LoVo (cell line): ENCODE measurements around the gene TMA7B.
"Not testable (repeated sequence)": the region's sequence is repeated elsewhere in the genome, so short reads cannot be mapped to it uniquely, and the experiment has no call there.

Experiments
- DNase-seq: peaks from one replicate; pipeline ENCODE4 v3.0.0-alpha.2; 2016; ENCODE audit warnings: low spot score

The TMA7B gene

DNA sequence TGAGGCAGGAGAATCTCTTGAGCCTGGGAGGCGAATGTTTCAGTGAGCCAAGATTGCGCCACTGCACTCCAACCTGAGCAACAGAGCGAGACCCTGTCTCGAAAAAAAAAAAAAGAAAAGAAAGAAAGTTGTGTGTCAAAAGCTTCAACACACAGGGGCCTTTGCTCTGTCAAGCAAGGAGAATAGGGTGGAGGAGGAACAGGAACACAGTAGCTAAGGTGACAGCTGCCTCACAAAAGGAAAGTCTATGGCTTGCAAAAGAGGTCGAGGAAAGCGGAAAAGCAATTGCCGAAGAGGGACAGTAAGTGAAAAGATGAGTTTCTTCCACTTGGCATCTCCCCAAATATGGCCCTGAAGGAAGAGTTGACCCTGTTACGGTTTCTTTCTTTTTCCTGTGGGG, 26.5 kb upstream of the TMA7B start:
- DNase-seq = no peak

DNA sequence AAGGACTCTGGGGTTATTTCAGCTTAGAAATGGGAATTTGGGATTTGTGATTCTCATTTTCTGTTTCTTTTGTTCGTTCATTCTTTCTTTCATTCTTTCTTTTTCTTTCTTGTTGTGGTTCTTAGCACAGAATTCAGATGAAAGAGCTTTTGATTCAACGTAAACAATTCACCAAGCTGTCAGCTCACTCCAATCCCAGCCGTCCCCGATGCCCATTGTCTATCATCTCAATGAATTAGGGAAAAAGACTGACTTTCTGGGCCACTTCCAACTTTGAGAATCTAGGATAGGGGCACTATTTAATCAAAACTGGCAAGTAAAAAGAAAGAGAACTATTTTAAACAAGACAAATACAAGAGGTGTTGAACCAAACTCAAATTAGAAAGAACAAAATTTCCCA, 25.1 kb upstream of the TMA7B start:
- no peak for DNase-seq

DNA sequence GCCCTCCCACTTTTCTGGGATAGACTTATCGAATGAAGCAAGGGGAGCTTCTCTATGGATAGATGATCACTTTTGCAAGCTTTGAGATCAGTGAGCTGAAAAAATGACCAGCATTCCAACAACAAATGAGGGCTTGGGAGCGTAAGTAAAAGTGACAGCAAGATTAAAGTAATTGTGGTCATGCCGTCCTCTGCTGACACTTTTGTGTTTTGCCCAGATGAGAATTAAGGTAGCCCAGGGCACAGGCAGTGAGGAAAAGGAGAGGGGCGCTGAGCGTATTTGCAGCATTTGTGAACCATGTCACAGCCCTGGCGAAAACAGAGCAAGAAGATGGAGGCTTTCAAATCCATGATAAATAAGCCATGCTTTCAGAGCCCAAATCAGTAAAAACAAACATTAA, 24.6 kb upstream of the TMA7B start:
- no peak for DNase-seq

DNA sequence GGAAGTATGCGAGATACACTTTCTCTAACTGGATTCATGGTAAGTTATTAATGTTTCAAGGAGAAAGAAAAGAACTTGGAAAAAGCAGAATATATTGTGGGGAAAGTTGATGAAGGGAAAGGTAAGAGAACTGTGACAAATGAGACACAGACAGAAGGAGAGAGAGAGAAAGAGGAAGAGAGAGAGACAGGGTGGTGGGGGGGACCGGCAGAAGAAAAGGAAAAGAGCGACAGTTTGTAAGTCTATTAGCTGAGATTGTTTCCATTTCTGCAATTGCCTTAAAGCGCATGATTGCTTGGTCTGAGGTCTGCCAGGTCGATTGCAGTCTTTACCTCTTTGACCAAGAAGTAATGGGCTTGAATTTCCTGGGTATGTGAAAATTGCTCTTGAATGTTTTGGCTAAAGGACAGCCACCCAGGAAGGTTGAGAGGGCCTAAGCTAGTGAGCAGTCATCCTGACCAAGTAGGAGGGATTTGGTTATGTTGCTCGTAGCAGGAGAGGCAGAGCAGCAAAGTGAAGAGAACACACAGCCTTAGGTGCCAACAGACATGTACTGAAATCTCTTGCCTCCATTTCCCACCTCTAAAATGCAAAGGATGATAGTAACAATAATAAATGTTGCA, 23.6 kb upstream of the TMA7B start:
- no peak for DNase-seq

DNA sequence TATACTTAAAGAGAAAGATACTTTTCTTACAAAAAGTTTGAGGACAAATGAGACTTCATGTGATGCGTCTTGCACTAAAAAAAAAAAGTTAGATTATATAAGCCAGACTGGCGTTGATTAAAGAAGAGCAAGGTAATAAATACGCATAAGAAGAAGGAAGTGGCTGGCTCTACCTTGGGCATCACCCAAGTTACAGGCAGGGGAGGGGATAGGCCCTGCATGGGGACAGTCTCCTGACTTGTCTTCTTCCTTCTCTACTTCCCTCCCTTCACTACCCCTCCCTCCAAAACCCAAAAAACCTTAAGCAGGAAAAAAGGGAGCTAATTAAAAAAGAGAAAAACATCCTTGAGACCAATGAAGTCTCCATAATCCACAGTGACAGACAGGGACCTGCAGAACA, 22.3 kb upstream of the TMA7B start:
- no peak for DNase-seq

DNA sequence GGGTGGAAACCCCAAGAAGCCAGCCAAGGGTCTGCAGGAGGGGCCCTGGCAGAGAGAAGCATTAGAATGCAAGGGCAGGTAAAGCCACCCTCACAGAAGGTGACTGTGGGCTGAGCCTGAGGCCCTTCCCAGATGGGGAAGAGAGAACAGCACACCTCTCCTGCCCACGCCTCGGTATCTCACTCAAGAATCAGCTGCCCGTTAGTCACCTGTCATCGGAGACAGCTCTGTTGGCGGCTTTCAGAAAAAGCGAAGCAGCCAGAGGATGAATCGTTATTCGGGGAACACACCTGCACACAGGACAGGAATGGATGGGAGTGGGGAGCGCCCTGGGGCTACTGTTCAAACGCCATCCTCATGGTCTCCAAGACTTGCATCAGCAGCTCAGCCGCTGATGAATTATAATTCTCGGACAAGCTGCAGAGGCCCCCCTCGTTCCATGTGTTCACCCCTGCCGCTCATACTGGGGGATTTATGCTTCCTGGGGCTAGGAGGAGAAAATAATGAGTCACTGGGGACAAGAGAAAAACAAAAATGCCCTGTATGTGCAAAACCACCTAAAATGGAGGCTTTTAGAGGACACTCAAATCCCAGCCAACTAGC, 21.6 kb upstream of the TMA7B start:
- DNase-seq = no peak

DNA sequence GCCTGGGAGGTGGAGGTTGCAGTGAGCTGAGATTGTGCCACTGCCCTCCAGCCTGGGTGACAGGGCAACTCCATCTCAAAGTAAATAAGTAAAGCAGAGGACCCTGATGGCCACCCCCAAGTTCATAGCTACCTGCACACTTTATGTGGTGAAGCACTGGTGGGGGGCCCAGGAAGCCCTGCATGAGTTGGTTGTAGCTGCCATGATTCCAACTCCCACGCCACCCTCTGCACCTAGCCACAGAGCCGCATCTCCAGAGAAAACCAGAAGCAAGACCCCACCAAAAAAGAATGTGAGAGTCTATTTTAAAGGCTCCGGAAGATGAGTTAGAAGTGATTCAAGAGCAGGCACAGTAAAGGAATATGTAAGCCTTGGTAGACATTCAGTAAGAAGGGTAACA, 20.4 kb upstream of the TMA7B start:
- DNase-seq = no peak

DNA sequence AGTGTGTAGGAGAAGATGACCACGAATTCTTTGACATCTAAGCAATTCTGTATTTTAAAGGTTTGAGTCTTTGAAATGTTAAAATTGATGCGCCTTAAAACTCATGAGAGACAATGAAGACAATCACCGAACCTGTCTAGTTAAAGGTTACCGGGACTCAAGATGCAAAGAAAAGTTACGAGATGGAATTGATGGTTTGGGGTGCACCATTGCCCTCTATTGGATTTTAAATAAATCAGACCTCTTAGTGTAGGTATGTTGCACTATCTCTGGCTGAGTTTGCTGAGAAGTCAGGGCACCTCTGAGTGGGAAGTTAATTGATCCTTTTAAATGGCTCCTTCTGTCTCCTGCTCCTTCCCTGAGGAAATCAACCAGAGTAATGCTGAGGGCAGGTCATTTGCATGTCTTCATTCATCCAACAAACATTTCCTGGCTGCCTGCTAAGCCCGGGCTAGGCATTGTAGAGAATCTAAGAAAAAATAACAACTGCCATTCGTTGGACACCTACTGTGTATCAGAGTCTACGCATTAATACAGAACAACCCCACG, 19.4 kb upstream of the TMA7B start:
- DNase-seq = no peak

DNA sequence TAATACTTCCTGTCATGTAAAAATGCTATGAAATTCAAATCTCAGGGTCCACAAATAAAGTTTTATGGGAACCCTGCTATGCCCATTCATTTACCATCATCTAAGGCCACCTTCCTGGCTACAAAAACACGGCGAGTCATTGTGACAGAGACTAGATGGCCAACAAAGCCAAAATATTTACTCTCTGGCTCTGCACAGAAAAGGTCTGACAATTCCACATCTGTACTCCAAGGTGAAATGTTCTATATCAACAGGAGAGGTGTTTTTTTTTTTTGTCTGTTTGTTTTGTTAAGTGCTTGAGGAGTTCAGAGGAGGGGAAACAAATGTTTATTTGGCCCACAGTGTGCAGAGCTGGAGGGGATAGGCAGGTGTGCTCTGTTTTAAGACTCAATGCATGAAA, 18.6 kb upstream of the TMA7B start:
- no peak for DNase-seq

DNA sequence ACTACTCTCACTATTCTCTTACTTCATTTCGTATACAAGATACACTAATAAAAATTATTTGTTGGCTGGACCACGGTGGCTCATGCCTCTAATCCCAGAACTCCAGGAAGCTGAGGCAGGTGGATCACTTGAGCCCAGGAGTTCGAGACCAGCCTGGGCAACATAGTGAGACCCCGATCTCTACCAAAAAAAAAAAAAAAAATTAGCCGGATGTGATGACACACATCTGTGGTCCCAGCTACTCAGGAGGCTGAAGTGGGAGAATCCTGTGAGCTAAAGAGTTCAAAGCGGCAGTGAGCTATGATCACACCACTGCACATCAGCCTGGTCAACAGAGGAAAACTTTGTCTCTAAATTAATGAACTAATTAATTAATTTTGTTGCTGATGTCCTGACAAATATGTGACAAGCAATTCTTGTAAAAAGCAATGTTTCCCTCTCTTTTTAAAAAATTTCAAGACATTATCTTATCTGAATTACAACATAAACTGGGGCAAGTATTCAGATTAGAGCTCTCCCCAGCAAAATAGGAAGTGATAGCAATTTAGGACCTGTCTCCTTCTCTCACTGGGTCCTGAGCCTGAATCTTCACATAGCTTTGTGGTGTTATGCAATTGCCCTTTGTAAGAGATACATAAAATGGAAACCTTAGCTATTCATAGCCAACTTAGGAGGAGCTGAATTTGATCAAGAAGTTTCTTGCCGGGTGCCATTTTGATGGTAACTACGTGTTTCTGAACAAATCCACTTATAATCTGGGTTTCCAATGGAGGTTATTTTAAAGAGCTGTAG, 17.6 kb upstream of the TMA7B start:
- DNase-seq = no peak

DNA sequence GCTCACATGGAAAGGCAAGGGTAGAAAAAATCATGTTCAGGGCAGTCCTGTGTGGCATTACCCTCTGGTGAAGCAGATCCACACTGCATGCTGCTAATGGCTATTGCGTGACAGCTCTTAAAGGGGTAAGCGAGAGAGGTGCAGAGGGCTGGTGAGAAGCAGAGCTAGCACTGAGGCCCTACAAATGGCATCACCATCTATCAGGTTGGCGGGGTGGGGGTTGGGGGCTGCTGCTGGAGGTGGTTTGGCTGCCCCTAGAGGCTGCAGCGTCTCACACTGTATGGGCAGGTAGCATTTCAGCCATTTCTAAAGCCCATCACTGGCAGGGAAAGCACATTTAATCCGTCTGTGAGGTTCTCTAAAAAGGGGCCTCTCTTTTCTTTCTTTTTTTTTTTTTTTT, 16.9 kb upstream of the TMA7B start:
- no peak for DNase-seq

DNA sequence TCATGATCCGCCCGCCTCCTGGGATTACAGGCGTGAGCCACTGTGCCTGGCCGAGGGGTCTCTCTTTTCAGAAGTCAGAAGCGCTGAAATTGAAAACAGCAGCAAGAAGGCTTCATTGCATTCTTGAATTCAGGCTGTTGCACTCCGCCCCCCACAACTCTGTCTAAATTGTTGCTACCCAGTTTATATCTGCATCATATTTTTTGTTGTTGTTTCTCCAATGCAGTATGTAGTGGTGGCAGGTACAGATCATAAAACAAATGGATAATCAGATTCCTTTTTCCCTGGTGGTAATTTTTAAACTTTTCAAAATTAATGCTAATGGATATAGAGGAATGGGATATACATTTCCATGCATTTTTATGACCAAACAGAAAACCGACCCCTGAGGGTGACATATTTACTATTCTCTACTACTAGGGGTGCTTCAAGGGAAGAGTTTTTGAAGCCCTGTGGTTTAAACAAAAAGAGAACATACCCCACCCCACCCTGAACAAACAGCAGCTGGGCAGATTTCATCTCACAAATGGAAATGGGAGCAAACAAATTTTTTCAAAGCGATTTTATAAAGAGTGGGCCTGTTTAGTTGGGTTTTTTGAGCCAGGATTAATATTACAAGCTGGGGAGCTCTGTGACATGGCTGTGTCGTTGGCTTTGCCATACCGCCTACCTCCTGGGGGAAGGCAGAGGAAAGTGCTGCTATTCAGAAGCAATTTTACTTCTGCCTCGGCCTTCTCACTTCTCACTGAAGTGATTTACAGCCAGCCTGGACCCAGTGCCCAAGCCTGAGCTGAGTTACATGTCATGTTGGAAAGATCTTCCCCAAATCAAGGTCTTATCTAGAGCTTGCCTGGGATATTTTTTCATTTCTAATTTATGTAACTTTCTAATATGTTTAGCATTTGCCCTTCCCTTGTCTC, 16.0 kb upstream of the TMA7B start:
- DNase-seq = no peak

DNA sequence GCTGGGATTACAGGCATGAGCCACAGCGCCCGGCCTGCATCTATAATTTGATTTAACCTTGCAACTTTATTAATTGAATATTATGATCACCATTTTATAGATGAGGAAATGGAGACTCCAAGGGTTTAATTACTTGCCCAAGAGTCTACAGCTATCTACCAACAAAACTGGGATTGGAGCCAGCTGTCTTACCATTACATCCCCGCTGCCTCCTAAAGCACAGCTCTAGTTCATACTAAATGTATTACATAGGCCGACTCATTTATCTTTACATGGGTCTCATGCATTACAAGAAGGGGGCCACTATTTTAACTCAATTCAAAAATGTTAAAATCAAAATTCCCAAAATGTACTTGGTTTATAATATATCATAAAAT, 14.1 kb upstream of the TMA7B start:
- no peak for DNase-seq

DNA sequence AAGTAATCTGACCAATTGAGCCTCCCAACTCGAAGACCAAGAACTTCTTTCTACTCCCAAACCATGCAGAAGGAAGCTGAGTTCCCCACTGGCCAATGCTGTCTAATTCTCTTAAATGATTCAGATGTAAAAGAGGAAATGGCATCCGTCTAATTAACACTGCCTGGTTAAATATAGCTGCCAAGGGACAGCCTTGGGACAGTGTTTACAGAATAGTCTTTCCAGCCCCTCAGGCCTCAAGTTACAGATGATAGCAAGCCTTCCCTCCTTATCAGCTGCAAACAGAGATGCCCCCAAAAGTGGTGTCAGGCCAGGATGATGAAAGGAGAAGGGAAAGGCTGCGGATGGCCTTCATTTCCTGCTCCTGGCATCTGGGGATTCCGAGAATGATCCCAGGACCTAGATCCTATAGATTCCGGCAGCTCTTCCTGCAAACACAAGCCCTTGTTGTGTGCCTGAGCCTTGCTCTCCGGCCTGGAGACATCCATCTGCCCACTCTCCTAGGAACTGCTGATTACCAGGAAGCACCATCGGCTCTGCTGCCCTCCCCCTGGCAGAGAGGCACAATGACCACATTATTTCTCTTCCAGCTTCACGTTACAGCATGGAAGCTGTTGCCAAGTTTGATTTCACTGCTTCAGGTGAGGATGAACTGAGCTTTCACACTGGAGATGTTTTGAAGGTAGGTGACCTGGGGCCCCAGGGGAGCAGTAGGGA, 13.5 kb upstream of the TMA7B start:
- DNase-seq = no peak

DNA sequence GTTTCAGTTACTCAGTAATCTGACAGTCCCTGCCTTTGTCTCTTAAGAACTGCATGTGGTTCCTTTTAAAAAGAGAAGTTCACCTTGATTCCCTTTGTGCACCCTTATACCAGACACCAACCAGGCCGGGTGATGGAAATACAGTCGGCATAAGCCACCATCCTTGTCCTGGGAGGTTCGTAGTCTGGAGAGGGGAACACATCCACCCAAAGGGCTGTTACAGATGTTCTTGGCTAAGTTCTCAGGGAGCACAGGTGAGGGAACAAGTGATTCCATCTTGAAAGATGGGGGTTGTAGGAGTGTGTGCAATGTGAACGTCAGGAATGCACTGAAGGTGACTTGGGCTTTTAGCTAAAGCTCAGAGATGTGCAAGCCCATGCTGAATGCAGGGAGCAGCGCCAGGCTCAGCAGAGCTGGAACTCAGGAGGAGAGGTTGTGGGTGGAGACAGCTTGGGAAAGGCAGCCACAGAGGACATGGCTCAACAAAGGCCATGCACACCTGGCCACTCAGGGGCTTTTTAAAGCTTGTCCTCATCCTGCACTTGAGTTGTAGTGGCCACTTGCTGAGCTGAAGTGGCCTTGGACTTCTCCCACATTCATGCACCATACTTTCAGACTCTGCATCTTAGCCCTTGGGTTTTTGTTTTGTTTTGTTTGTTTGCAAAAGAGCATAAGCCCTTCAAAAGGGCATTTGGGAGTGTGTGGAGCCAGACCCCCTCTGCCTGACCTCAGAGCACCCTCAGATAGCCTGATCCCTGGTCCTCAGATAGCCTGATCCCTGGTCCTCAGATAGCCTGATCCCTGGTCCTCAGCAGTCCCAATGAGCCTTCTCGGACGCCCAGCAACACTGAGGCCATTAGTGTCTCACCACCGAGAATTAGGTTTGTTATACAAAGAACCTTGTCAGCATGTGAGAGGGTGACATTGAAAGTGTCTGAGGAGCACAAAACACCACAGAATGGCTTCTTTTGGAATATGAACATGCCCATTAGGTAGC, 12.7 kb upstream of the TMA7B start:
- no peak for DNase-seq

DNA sequence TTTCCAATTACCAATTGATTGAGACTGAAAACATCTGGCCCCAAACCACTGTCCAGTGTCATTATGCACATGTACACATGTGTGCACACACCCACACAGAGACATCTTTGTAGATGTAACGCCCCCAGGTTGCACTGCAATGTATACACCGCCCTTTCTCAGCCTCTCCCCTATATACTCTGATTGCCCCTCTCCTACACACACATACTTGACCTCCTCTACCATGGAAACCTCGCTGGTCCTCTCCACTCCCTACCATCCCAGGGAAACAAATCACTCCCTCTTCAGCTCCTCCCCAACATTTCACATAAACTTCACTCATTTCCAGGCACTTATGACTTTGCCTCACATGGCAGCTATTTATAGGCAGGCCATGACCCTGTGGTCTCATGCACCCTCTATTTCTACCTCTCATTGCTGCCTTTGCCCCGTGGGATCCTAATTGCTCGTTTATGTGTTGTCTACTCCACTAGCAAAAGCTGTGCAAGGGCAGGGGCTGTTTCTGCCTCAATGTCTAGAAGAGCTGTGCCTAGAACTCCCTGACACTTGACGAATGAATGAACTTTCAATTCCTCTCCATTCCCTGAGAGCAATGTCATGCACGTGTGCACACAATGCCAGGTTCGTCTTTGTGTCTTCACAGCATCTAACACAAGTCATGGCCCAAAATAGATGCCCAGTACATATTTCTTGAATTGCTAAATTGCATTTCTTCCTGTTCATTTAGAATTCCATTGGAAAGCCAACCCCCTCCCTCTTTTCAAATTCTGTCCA, 10.0 kb upstream of the TMA7B start:
- no peak for DNase-seq

DNA sequence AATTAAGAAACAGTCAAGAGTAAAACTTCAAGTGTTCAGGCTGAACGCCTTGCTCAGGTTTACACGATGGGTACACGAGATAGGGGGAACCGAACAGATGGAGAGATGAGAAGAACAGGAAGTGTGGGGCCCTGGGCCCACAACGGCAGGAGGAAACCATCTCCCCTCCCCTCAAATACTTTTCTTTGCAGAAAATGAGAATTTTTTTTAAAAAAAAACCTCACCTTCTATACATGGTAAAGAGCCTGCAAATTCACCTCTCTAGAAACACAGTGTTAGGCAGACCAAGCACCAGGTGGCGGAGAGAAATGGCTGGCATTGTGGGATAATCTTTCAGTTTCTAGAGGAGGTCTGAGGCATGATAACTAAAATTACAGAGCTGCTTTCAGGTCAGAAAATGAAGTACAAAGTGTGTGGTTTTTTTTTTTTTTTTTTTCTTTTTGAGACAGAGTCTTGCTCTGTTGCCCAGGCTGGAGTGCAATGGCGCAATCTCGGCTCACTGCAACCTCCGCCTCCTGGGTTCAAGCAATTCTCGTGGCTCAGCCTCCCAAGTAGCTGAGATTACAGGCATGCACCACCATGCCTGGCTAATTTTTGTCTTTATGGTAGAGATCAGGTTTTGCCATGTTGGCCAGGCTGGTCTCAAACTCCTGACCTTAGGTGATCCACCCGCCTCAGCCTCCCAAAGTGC, 8.4 kb upstream of the TMA7B start:
- DNase-seq = not testable (repeated sequence)

DNA sequence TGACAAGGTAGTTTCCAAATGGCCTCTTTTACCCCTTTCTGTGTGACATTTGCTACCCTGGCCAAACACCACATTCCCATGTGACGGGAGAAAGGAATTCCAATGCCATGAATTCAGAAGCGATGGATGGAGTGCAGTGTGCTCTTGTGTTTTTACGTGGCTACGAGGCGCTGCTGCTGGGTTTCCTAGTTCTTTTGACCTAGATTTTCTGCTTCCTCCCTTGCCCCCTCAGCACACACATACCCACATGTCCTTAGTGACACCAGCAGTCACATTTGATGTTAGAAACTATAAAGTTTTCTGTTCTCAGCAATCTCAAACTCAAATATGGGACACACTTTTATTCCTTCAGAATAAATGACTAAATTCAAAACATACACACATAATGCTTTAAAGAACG, 7.8 kb upstream of the TMA7B start:
- DNase-seq = no peak

DNA sequence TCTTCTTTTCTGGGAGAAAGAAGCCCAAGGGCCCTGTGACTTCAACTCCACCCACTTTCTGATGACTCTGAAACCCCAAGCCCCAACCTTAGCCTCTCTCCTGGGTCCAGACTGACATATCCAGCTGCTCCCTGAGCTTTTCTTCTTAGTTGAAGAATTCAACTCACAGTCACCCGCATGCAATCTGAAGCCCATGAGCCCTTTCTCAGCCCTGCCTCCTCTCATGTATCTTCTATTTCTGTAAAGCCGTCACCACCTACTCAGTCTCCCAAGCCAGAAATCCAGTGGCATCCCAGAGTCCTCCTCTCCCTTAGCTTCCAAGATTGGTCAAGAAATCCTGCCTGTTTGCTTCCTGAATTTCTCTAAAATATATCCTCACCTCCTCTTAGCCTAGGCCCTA, 7.1 kb upstream of the TMA7B start:
- DNase-seq = no peak
